HCT116 (cell line): ENCODE data around the gene CILP2. TPM values are rescaled to one million over a fixed set of nuclear protein-coding genes. Genes with fewer than 3 reads are reported as not detected.

Experiments used
- ATAC-seq: fragments of 200-7000 bp; cut with Tn5 transposase; 2 replicates; pipeline ENCODE4 v1.9.1; 2020; ENCODE audit warnings: mild to moderate bottlenecking, moderate library complexity
- BruUV-seq: library from RNA; stranded (reverse); fragments of 400-500 nt; replicated peaks from 2 replicates; lab custom pipeline; 2021; lab: Mats Ljungman, UMichigan
- CTCF ChIA-PET: fragments of 300-600 bp; sonication (Branson Sonifier 250); formaldehyde crosslinking; loops from one replicate; lab custom pipeline; 2021; ENCODE audit warnings: antibody characterized with exemption; lab: Charles Lee
- POLR2A ChIA-PET: fragments of 300-600, 350-600 bp; sonication (Branson Sonifier 250); formaldehyde crosslinking; loops from one replicate; lab custom pipeline; 2021; ENCODE audit warnings: antibody characterized with exemption; lab: Charles Lee
- RAD21 ChIA-PET, 2 experiments: fragments of 300-600 bp; sonication (Branson Sonifier 250); formaldehyde crosslinking; loops; one replicate each; lab custom pipeline; 2023; ENCODE audit warnings: low total read pairs in 2 of 2; ENCODE audit not compliant: uncharacterized antibody in 2 of 2, unreplicated experiment in 2 of 2, low non-redundant PET in 1 of 2; lab: Charles Lee
- DNase-seq: peaks from one replicate; pipeline ENCODE4 v3.0.0-alpha.2; 2010; ENCODE audit warnings: low read depth, low spot score
- H2AFZ ChIP-seq: fragments of 200-600 bp; shearing (Covaris generic), sonication (generic); 2 replicates; pipeline ENCODE4 v1.6.1; 2017; ENCODE audit warnings: low read depth, mixed run types, mixed read lengths, antibody characterized with exemption, low read length; ENCODE audit not compliant: poor library complexity, severe bottlenecking
- H3K27ac ChIP-seq: 2 replicates; pipeline ENCODE4 v1.5.1; 2012; ENCODE audit warnings: low read depth, low read length
- H3K27me3 ChIP-seq: fragments of 200-600 bp; sonication (generic); 2 replicates; pipeline ENCODE4 v1.6.1; 2016; ENCODE audit warnings: mixed run types, low read length, mixed read lengths; ENCODE audit not compliant: insufficient read depth
- H3K36me3 ChIP-seq, 2 experiments: fragments of 200-500 bp in 1 of 2; fragments of 200-600 bp in 1 of 2; sonication (Bioruptor generic) in 1 of 2; sonication (generic) in 1 of 2; 2 replicates each; pipeline versions ENCODE4 v1.5.1 to v1.6.1; 2014 to 2016; ENCODE audit warnings: low read length in 2 of 2, inconsistent platforms in 1 of 2, mixed read lengths in 1 of 2, mixed run types in 1 of 2; ENCODE audit not compliant: insufficient read depth in 2 of 2, control insufficient read depth in 1 of 2
- H3K4me1 ChIP-seq, 2 experiments: fragments of 200-600 bp in 1 of 2; sonication (generic) in 1 of 2; 2 replicates each; pipeline versions ENCODE4 v1.5.1 to v1.6.1; 2012 to 2017; ENCODE audit warnings: low read length in 2 of 2, inconsistent platforms in 1 of 2, mild to moderate bottlenecking in 1 of 2, mixed read lengths in 1 of 2, mixed run types in 1 of 2, moderate library complexity in 1 of 2; ENCODE audit not compliant: insufficient read depth in 2 of 2, control insufficient read depth in 1 of 2
- H3K4me2 ChIP-seq: fragments of 200-600 bp; sonication (generic); 2 replicates; pipeline ENCODE4 v1.6.1; 2017; ENCODE audit warnings: mixed run types, low read length, mixed read lengths
- H3K4me3 ChIP-seq, 2 experiments: fragments of 200-600 bp in 1 of 2; sonication (generic) in 1 of 2; replicated peaks in 1 of 2; 2 replicates each; pipeline ENCODE4 v1.5.1; 2011 to 2016; ENCODE audit warnings: low read length in 2 of 2, control low read depth in 1 of 2, low read depth in 1 of 2, mild to moderate bottlenecking in 1 of 2, mixed read lengths in 1 of 2, mixed run types in 1 of 2
- H3K79me2 ChIP-seq: fragments of 200-600 bp; sonication (generic); 2 replicates; pipeline ENCODE4 v1.6.1; 2017; ENCODE audit warnings: mild to moderate bottlenecking, mixed run types, low read length, moderate library complexity, mixed read lengths; ENCODE audit not compliant: insufficient read depth
- H3K9ac ChIP-seq: fragments of 200-600 bp; sonication (generic); 2 replicates; pipeline ENCODE4 v1.6.1; 2016; ENCODE audit warnings: low read length, mixed read lengths
- H3K9me2 ChIP-seq: fragments of 200-600 bp; sonication (generic), shearing (Covaris generic); 2 replicates; pipeline ENCODE4 v1.6.1; 2017; ENCODE audit warnings: mixed run types, mild to moderate bottlenecking, moderate library complexity; ENCODE audit not compliant: insufficient read depth
- H3K9me3 ChIP-seq, 2 experiments: fragments of 200-500 bp in 1 of 2; fragments of 200-600 bp in 1 of 2; sonication (Bioruptor generic) in 1 of 2; sonication (generic) in 1 of 2; 2 replicates each; pipeline ENCODE4 v1.6.1; 2014 to 2017; ENCODE audit warnings: low read length in 2 of 2, mixed read lengths in 2 of 2, inconsistent platforms in 1 of 2, low read depth in 1 of 2, mild to moderate bottlenecking in 1 of 2, mixed run types in 1 of 2, moderate library complexity in 1 of 2; ENCODE audit not compliant: control insufficient read depth in 1 of 2, insufficient read depth in 1 of 2
- H4K20me1 ChIP-seq: fragments of 200-600 bp; sonication (generic), shearing (Covaris generic); 2 replicates; pipeline ENCODE4 v1.6.1; 2017; ENCODE audit warnings: mixed run types, mild to moderate bottlenecking, moderate library complexity; ENCODE audit not compliant: insufficient read depth
- ATF3 ChIP-seq: IDR thresholded peaks from 2 replicates; pipeline ENCODE4 v1.6.1; 2012
- CEBPB ChIP-seq: IDR thresholded peaks from 2 replicates; pipeline ENCODE4 v1.6.1; 2012; ENCODE audit warnings: low read depth
- ELF1 ChIP-seq: IDR thresholded peaks from 2 replicates; pipeline ENCODE4 v1.6.1; 2012; ENCODE audit warnings: low read depth, borderline replicate concordance
- EZH2 ChIP-seq: fragments of 200-600 bp; sonication (generic); IDR thresholded peaks from 2 replicates; pipeline ENCODE4 v1.6.1; 2017; ENCODE audit warnings: antibody characterized with exemption, mixed run types
- FOSL1 ChIP-seq: IDR thresholded peaks from 2 replicates; pipeline ENCODE4 v1.6.1; 2012; ENCODE audit warnings: low read depth
- JUND ChIP-seq: IDR thresholded peaks from 2 replicates; pipeline ENCODE4 v1.6.1; 2012
- POLR2A ChIP-seq: IDR thresholded peaks from 2 replicates; pipeline ENCODE4 v1.7.0; 2011; ENCODE audit warnings: borderline replicate concordance; ENCODE audit not compliant: insufficient read depth, insufficient read length; ENCODE audit errors: extremely low read depth
- POLR2AphosphoS5 ChIP-seq: IDR thresholded peaks from 2 replicates; pipeline ENCODE4 v1.6.1; 2011; ENCODE audit warnings: mild to moderate bottlenecking, low read depth, low read length, moderate library complexity
- RAD21 ChIP-seq: IDR thresholded peaks from 2 replicates; pipeline ENCODE4 v1.6.1; 2012; ENCODE audit warnings: low read depth, mild to moderate bottlenecking
- REST ChIP-seq: IDR thresholded peaks from 2 replicates; pipeline ENCODE4 v1.6.1; 2012; ENCODE audit warnings: low read depth
- SP1 ChIP-seq: IDR thresholded peaks from 2 replicates; pipeline ENCODE4 v1.6.1; 2012; ENCODE audit warnings: low read depth
- SRF ChIP-seq: IDR thresholded peaks from 2 replicates; pipeline ENCODE4 v1.6.1; 2012; ENCODE audit warnings: low read depth
- TCF7L2 ChIP-seq: IDR thresholded peaks from 2 replicates; pipeline ENCODE4 v1.7.0; 2011; ENCODE audit warnings: borderline replicate concordance, inconsistent platforms; ENCODE audit not compliant: insufficient read depth, insufficient read length; ENCODE audit errors: extremely low read depth
- YY1 ChIP-seq: IDR thresholded peaks from 2 replicates; pipeline ENCODE4 v1.6.1; 2011; ENCODE audit warnings: low read length, low read depth, moderate library complexity, mild to moderate bottlenecking; ENCODE audit not compliant: insufficient replicate concordance; ENCODE audit errors: extremely low read depth
- ZFX ChIP-seq: fragments of 450-650 bp; IDR thresholded peaks from 2 replicates; pipeline ENCODE4 v1.6.1; 2017
- ZNF274 ChIP-seq: fragments of 200-500 bp; sonication (Bioruptor generic); IDR thresholded peaks from 2 replicates; pipeline ENCODE4 v1.6.1; 2014; ENCODE audit warnings: mild to moderate bottlenecking, low read depth, low read length, inconsistent platforms
- intact Hi-C: fragments of 100-400 bp; cut with micrococcal nuclease; formaldehyde crosslinking; loops from 2 replicates; pipeline ENCODE4 v1.10.0; 2022
- total RNA-seq: library from RNA; stranded (reverse); gene quantifications from one replicate; pipeline ENCODE4 v1.2.1, GENCODE V29; 2021; ENCODE audit not compliant: unreplicated experiment
- TF ChIP-seq, protein P1 (sequence below): IDR thresholded peaks from 2 replicates; pipeline ENCODE4 v1.6.1; 2012
- TF ChIP-seq, protein P2 (sequence below), 3 experiments: fragments of 200-600 bp in 1 of 3; sonication (generic) in 1 of 3; IDR thresholded peaks in 2 of 3; conservative IDR thresholded peaks in 1 of 3; 2 replicates each; pipeline ENCODE4 v1.5.1; 2012 to 2017; ENCODE audit warnings: low read depth in 2 of 3, low read length in 2 of 3, antibody characterized with exemption in 1 of 3, borderline replicate concordance in 1 of 3, control low read depth in 1 of 3, mild to moderate bottlenecking in 1 of 3, mixed read lengths in 1 of 3, mixed run types in 1 of 3, moderate library complexity in 1 of 3; ENCODE audit not compliant: insufficient read depth in 1 of 3
- TF ChIP-seq, protein P3 (sequence below): IDR thresholded peaks from 2 replicates; pipeline ENCODE4 v1.6.1; 2011; ENCODE audit warnings: mild to moderate bottlenecking, low read length, moderate library complexity; ENCODE audit not compliant: insufficient replicate concordance; ENCODE audit errors: extremely low read depth

Gene CILP2
- total RNA-seq, 1 experiment from 2014 or later = 13.1 TPM

DNA sequence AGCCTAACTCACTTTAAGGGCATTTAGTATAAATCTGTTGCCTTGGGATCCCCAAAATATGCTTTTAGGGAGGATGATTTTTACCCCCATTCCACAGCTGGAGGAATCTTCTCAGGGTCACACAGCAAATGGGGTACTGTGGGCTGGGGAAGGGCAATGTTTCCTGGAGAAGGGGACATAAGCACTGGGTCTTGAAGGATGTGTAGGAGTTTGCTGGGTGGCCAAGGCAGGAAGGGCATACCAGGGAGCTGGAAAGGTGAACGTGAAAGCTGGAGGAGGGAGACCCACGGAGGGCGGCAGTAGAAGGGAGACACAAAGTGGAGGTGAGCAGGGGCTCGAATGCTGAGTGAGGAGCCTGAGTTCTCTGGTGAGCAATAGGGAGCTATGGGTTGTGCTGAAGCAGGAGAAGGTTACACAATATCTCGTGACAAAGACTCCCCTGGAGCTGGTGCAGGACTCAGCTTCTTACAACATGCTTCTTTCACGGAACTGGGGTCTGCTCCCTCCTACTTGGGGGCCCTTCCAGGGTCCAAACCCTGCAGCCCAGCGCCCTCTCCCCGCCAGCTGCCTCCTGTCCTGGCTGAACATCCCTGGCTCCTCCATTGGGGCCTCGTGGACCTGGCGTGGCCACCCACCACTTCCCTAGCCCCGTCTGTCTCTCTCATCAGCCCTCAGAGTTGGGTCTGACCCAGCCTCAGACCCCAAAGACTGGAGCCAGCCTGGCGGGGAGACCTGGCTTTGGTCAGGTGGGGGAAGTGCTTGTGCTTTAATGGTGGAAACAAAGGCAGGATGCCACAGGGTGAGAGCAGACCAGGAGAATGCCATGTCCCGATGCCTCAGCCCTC is 11.1 kb downstream of the CILP2 start:
- ChIA-PET RAD21 (interaction anchor here in 1 of 2 experiments (0.6 kb wide), 1 partner anchor 64 kb away, joined by 4 read pairs; no protein-coding TSS in a partner anchor), CTCF (no interaction called here), POLR2A (no interaction called here)
- Histone ChIP-seq H3K9me2 (no peaks in the 10 kb centered on the region), H3K4me1 (no peaks in the 10 kb centered on the region), H3K27me3 (no peaks in the 10 kb centered on the region), H3K36me3 (no peaks in the 10 kb centered on the region), H3K79me2 (no peaks in the 10 kb centered on the region), H2AFZ (no peak overlapping the region), H3K4me2 (no peak overlapping the region), H3K4me3 (no peak overlapping the region), H4K20me1 (no peaks in the 10 kb centered on the region), H3K27ac (no peak overlapping the region), H3K9me3 (no peaks in the 10 kb centered on the region), H3K9ac (no peak overlapping the region)
- no peak for DNase-seq
- no peak for ATAC-seq
- BruUV-seq = no TSS peak
- intact Hi-C loops = loop anchor here (10.0 kb wide), 1 partner anchor 226 kb away; no protein-coding TSS in a partner anchor
- TF ChIP-seq ZNF274 (no peak), SRF (no peak), SP1 (no peak), JUND (no peak), EZH2 (no peak), CEBPB (no peak), ZFX (no peak), TCF7L2 (no peak), ATF3 (no peak), RAD21 (no peak), FOSL1 (no peak), POLR2A (no peak), POLR2AphosphoS5 (no peak), REST (no peak), ELF1 (no peak), YY1 (no peak)
- TF ChIP-seq, protein P1, sequence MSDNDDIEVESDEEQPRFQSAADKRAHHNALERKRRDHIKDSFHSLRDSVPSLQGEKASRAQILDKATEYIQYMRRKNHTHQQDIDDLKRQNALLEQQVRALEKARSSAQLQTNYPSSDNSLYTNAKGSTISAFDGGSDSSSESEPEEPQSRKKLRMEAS = no peak
- TF ChIP-seq, protein P2, sequence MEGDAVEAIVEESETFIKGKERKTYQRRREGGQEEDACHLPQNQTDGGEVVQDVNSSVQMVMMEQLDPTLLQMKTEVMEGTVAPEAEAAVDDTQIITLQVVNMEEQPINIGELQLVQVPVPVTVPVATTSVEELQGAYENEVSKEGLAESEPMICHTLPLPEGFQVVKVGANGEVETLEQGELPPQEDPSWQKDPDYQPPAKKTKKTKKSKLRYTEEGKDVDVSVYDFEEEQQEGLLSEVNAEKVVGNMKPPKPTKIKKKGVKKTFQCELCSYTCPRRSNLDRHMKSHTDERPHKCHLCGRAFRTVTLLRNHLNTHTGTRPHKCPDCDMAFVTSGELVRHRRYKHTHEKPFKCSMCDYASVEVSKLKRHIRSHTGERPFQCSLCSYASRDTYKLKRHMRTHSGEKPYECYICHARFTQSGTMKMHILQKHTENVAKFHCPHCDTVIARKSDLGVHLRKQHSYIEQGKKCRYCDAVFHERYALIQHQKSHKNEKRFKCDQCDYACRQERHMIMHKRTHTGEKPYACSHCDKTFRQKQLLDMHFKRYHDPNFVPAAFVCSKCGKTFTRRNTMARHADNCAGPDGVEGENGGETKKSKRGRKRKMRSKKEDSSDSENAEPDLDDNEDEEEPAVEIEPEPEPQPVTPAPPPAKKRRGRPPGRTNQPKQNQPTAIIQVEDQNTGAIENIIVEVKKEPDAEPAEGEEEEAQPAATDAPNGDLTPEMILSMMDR (IDR thresholded peaks at IDR 0.05 in 2 of 3, conservative IDR thresholded peaks at IDR 0.05 in 1 of 3; ENCODE audit: borderline replicate concordance in 1 of 3, insufficient read depth in 1 of 3, low read depth in 2 of 3, low read length in 2 of 3) = no peak
- TF ChIP-seq, protein P3, sequence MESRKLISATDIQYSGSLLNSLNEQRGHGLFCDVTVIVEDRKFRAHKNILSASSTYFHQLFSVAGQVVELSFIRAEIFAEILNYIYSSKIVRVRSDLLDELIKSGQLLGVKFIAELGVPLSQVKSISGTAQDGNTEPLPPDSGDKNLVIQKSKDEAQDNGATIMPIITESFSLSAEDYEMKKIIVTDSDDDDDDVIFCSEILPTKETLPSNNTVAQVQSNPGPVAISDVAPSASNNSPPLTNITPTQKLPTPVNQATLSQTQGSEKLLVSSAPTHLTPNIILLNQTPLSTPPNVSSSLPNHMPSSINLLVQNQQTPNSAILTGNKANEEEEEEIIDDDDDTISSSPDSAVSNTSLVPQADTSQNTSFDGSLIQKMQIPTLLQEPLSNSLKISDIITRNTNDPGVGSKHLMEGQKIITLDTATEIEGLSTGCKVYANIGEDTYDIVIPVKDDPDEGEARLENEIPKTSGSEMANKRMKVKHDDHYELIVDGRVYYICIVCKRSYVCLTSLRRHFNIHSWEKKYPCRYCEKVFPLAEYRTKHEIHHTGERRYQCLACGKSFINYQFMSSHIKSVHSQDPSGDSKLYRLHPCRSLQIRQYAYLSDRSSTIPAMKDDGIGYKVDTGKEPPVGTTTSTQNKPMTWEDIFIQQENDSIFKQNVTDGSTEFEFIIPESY = no peak
